ACHN (cell line): ENCODE data around the gene EPHA3.
"Not testable (repeated sequence)": the region's sequence is repeated elsewhere in the genome, so short reads cannot be mapped to it uniquely, and the experiment has no call there.

Experiments
- DNase-seq: peaks from one replicate; pipeline ENCODE4 v3.0.0-alpha.2; 2015
- in situ Hi-C: cut with HindIII; loops from 2 replicates; pipeline ENCODE4 v1.10.0; 2017; ENCODE audit warnings: low sequenced_read_pairs, low pct_ligation_motif_present, low pct_unique_long_range_greater_than_20kb

The EPHA3 gene

DNA sequence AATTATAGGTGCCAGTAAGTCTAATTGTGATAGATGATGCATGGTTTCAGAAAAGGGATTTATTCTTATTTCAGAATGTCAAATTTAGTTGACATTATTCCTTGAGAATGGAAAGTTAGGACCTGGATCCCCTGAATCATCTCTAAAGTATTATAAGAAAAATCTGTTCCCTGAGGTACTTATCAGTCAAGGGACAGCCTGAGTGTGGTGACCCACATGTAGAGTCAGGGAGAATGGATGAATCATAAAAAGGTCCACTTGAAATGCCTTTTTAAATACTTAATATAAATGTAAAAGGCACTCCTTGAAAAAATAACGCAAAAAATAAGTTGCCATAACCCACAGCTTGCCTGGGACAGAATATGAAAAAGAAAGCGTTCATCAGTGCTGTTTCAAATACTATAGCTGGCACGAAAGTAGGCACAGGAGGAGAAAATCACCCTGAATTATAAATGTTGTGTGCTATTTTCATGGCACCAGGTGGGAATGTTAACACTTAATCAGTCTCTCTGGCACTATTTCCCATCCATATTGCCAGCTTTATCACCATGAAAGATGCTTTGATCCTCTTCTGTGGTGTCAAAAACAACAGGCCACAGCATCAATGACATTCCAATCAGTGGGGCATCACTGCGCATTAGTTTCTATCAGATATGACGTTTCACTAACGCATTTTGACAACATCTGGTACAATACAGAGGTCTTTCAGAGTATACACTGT, 208.5 kb downstream of the EPHA3 start:
- in situ Hi-C loops, result no loop called here
- no peak for DNase-seq

DNA sequence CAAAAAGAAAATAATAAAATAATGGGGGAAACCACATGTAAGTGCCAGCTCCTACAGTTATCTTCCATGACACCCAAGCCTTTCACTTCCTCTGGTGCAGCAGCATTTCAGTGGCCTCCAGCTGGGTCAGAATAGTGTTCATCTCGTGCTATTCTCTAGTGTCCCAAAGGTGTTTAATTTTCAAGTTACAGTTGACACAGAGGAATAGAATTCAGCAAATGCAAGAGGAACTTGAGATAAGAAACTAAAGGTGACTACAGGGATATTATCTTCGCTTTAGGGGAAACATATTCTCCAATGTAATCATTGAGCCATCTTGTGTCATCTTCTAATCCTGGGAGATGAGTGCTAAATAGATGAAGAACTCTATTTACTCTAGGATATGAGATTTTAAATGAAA, 212.8 kb downstream of the EPHA3 start:
- no peak for DNase-seq
- in situ Hi-C loops, result no loop called here

- DNase-seq, result no peak
- in situ Hi-C loops, result no loop called here
Measured at GRCh38 chr3:89326997-89327396, 219.6 kb downstream of the EPHA3 start.

GRCh38 chr3:89332386-89332785, 225.0 kb downstream of the EPHA3 start:
- no peak for DNase-seq
- in situ Hi-C loops, result no loop called here

GRCh38 chr3:89332793-89333192, 225.4 kb downstream of the EPHA3 start:
- DNase-seq, result no peak
- in situ Hi-C loops, result no loop called here

- no peak for DNase-seq
- in situ Hi-C loops, result no loop called here
Measured at GRCh38 chr3:89335693-89336092, 228.3 kb downstream of the EPHA3 start.

DNA sequence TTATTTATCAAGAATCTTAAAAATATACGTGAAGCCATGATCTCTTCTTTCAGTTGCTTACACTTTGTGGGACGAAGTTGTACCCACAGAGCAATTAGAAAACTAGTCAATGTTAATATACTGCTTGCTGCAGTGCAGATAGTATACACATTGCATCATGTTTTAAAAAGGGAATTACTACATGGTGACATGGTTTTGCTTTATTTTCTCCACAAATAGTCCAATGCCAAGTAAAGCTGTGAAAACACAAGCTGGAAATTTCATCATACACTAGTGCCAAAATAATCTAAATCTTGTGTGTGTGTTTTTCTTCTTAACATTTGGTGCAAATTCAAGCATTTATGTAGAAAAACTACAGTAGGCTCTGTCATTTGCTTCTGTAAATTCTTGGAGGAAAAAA, 233.0 kb downstream of the EPHA3 start:
- DNase-seq, result no peak
- in situ Hi-C loops, result no loop called here

DNA sequence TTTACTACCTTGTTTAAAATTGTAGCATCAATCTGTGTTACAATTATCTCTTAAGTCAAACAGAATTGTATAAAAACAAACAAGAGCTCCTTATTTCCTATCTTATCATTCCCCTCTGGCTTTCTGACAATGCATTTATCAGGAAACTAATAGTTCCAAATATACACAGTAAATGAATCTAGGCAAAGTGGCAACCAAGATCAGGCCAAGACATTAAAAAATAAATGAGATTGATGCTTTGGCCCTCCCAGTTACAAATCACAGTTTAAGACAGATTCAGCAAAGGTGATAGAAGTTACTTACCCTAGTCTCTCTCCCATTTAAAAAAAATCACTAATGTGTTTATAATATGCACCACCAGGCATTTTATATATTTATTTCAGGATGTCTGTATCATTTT, 236.7 kb downstream of the EPHA3 start:
- DNase-seq, result no peak
- in situ Hi-C loops, result no loop called here

DNA sequence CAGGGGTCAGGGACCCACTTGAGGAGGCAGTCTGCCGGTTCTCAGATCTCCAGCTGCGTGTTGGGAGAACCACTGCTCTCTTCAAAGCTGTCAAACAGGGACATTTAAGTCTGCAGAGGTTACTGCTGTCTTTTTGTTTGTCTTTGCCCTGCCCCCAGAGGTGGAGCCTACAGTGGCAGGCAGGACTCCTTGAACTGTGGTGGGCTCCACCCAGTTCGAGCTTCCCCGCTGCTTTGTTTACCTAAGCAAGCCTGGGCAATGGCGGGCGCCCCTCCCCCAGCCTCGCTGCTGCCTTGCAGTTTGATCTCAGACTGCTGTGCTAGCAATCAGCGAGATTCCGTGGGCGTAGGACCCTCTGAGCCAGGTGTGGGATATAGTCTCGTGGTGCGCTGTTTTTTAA, 243.5 kb downstream of the EPHA3 start:
- in situ Hi-C loops, result not testable (repeated sequence)

DNA sequence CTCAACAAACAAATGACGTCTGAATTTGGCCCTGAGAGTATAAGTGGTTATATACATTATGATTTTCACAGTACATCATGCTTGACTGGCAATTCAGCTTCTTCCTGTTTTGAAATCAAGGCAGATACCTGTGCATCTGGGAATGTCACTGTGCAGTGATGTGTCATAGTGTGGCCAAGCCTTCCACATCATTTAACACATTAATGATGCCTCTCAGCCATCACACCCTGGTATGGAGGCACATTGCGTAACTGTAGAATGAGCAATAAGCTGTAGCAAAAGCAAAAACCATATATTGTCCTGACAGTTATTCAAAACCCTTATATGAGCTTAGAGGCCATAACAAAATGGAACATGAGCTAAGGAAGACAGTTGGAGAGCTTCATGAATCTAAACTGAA, 246.0 kb downstream of the EPHA3 start:
- no peak for DNase-seq
- in situ Hi-C loops, result no loop called here

More for the DNA sequence above, 243.5 kb downstream of the EPHA3 start:
- not testable (repeated sequence) for DNase-seq

GRCh38 chr3:89358281-89358680, 250.9 kb downstream of the EPHA3 start:
- in situ Hi-C loops, result no loop called here
- DNase-seq, result no peak

GRCh38 chr3:89360156-89360555, 252.7 kb downstream of the EPHA3 start:
- in situ Hi-C loops, result no loop called here
- no peak for DNase-seq

DNA sequence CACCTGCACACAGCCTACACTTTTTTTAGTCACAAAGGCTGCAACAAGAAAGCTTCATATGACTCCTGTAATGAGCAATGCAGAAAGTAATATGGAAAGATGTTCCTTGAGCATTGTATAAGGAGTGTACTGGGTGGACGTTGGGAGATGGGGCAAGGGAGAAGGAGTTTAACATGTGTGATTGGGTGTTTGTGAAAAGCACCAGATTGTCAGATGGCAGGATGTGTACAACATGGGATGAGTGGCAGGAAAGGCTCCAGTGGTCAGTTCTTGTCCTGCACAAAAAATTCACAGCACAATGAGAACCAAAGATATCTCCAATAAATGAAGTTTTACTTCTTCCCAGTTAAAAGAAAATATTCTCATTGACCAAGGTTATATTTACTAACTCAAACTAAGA, 255.1 kb downstream of the EPHA3 start:
- in situ Hi-C loops, result no loop called here
- DNase-seq, result no peak

GRCh38 chr3:89363171-89363570, 255.8 kb downstream of the EPHA3 start:
- in situ Hi-C loops, result no loop called here
- no peak for DNase-seq

DNA sequence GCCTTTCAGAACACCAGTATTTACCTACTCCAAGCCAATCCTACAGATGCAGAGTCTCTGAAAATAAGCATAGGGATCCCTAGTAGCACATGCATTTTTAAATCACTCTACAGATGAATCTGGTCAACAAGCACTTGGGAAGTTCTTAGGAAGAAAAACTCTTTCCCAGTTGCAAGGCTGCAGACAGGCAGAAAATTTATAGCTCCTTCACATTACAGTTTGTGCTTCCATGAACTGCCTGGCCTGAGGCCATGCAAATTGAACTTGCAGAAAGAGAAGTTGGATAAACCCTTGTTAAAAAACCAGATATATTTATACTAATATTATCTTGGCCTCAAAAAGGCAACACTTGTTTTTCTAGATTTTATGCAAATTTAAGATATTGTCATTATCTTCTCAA, 256.9 kb downstream of the EPHA3 start:
- no peak for DNase-seq

DNA sequence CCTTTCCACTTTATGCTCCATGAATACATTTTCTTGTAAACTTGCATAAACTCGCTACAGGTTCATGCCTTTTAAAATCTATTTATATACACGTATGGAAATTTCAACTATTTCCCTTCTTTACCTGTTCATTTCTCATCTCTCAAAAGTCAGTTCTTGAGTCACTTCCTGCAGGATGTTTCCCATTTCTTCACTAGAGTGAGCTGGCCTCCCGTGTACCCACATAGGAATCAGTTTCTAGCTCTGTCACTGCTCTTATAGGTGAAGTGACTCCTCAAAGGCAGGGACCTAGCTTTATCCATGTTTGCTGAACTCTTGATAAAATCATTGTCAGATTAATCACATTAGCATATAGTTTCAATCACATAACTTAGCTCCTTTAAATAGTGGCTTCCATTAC, 259.7 kb downstream of the EPHA3 start:
- DNase-seq, result no peak
- in situ Hi-C loops, result no loop called here

More for the DNA sequence above, 256.9 kb downstream of the EPHA3 start:
- in situ Hi-C loops, result no loop called here

DNA sequence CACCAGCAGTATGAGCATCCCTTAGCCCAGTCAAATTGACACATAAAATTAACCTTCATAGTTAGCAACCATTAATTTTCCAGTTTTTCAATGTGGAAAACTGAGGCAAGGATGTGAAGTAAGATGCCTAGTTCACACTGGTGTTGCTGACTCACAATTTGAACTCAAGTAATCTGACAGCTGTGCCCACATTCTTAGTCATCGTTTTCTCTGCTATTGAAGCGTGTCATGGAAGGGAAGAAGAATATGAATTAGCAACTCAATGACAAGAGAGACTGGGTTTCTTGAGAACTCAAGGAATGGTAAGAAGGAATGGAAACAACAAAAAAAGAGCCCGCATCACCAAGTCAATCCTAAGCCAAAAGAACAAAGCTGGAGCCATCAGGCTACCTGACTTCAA, 261.4 kb downstream of the EPHA3 start:
- DNase-seq, result no peak
- in situ Hi-C loops, result no loop called here

DNA sequence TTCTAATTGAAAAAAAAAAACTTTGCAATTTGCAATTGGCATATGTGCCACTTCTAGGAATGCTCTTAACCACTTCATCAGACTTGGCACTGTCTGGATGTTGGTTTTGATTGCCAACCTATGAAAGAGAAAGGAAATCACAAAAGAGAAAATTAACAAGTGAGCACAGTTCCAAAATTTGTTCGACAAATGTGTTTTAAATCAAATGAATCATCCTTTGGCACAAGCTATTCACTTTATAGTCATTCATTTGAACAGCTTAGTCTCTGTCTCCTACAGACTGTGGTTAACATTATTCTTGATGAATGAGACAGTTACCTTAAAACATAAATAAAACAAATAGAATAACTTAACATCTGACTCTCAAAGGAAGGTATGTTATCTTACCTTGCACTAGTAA, 265.0 kb downstream of the EPHA3 start:
- in situ Hi-C loops, result no loop called here
- no peak for DNase-seq

- in situ Hi-C loops, result no loop called here
- no peak for DNase-seq
Measured at GRCh38 chr3:89373434-89373833, 266.0 kb downstream of the EPHA3 start.

- in situ Hi-C loops, result no loop called here
- no peak for DNase-seq
Measured at GRCh38 chr3:89375451-89375850, 268.0 kb downstream of the EPHA3 start.

DNA sequence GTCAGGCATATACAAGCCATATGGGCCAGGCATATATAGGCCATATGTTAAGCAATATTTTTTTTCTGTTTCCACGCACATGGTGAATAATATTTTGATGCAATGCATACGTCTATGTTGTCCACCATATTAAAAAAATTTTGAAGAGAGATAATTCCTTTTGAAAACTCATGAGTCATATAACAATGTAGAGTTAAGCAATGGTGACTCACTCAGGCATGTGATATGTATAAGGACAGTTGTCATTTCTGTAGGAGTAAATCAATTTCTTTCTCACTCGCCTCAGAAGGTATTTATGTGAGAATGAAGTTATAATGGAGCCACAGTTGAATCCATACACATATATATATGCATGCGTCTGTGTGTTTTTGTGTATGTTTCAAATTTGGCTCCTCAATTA, 272.6 kb downstream of the EPHA3 start:
- in situ Hi-C loops, result no loop called here
- no peak for DNase-seq
